GM18867 (cell line): ENCODE results near the gene BSND.
A peak's percentile ranks its signal among the peaks of the same experiment; 100 is the strongest.

Experiments used
- ATAC-seq: cut with Tn5 transposase; IDR thresholded peaks from one replicate; pipeline ENCODE4 v1.9.1; 2021; ENCODE audit warnings: mild to moderate bottlenecking, moderate library complexity; ENCODE audit not compliant: unreplicated experiment

BSND gene

DNA sequence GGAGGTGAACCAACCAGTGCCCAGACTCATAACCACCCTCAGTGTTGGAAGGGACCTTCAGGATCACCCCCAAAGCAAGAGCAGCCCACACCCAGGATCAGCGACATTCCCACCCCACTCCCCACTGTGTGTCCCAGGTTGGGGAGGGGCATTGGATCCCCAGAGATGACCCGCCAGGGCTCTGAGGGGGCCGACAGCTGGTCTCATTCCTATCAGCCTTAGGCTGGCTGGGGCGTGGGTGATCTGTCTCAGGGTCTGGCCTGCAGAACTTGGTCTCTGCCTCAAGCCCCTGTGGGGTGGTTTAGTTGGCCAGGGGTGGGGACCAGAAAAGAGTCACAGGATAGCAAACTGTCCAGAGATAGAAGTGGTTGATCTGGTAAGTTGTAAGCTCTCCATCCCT, 7.8 kb upstream of the BSND start:
- no peak for ATAC-seq

DNA sequence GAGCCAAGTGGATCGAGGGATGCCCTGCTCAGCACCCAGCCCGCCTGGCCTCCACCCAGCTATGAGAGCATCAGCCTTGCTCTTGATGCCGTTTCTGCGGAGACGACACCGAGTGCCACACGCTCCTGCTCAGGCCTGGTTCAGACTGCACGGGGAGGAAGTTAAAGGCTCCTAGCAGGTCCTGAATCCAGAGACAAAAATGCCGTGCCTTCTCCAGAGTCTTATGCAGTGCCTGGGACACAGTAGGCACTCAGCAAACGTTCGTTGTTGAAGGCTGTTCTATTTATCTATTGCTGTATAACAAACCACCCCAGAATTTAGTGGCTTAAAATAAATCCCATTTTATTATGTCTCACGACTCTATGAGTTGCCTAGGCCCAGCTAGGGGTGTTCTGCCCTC, 6.8 kb upstream of the BSND start:
- ATAC-seq: no peak

DNA sequence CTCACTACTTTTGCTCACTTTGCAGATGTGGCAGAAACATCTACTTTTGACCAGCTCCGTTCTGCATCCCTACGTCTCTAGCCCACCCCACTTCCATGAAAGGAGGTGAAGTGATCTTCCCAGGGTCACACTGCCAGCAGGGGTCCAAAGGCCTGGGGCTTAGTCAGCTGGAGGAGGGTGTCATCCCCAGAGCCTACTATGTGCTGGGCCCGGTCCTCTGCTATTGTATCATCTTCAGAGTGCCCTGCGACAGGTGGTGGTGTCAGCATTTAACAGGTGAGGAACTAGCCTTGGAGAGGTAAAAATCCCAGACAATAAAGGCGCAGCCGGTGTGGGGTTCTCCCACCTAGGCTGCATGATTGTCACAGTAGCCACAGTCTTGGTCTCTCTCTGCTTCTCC, 5.6 kb upstream of the BSND start:
- ATAC-seq: no peak

DNA sequence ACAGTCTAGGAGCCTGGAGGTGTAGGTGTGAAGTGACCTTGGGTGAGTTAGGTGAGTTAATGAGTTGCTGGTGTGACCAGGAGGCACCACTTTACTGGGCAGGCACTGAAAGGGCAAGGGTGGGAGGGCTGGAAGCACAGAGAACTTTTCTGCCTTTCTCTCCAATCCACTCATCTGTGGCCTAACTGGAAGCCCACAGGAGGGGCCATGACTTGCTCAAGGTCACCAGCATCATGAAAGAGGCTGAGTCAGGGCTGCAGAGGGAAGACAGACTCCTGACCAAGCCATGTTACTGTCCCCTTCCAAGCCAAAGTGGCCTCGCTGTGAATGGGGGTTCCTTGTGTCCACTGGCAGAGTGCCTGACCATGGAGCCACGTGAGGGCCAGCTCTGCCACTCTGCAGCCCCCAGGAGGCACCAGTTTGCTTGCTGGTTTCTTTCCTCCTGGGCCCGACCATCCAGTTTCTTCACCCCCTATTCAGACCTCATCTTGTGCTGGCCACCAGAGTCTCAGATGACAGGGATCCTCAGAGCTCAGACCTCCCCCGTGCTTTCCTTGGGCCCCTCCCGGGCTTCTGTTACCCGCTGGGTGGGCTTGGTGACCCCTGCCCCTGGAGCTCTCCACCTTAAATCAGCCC, 4.3 kb upstream of the BSND start:
- no peak for ATAC-seq

- no peak for ATAC-seq
Measured at GRCh38 chr1:54995013-54995760, 3.5 kb upstream of the BSND start.

DNA sequence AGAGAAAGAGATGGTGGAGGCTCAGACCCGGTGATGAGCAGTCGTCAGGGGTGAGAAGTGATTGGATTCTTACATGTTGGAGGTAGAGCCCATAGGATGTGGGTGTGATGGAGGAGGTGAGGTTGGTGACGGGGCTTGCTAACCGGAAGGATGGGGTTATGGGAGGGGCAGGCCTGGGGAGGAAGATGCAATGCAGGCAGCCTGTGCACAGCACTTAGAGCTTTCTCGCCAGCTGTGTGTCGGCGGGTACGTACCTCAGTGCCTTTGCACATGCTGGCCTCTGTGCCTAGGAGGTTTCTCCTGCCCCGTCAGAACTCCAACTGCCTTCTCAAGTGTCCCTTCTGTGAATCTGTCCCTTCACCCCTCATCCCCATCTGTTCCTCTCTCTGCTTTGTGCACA, 2.9 kb upstream of the BSND start:
- no peak for ATAC-seq

- ATAC-seq: peak; percentile 81
Measured at GRCh38 chr1:54996359-54996868, 2.3 kb upstream of the BSND start.

DNA sequence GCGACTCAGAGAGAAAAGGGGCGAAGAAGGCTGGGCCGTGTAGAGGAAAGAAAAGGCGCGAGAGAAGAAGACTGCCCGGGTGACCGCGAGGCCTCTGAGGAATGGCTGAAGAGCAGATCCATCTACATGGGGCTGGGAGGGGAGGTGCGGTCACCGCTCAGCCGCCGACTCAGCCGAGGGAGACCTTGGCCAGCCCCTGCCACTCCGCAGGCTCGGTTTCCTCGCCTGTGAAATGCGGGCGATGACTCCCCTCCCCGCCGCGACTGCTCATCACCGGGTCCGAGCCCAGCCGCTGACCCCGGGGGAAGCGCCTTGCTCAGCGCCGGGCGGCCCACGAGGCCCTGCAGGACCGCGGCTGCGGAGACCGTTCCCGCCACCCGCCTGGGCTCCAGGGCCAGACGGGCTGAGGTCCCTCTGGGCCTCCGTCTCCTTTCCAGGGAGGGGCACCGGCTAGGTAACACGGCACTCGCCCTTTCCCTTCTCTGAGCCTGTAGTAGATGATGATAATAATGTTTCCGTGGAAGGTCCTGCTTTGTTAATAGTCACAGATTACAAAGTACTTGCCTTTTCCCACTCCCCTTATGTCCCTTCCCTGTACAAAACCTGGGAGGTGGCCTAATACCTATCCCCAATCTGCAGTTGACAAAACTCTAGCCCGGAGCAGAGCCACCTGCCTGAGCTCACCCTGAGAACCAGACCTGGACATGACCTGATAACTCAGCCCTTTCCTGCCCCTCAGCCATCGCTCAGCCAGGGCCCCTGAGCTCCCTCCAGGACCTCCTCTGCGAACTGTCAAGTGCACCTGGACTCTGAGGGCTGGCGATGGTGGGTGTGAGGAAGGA, 1.6 kb upstream of the BSND start:
- no peak for ATAC-seq

DNA sequence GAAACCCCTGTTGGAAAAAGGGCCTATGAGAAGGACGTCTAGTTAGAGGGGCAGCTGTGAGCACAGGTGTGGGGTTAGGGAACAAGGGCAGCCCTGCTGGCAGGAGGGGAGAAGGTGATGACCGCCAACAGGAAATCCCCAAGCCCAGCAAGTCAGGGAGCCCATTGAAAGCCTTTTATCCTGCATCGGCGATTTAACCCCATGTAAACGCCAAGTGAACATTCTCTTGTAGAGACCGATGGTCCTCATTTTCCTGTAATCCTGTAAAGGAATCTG, 1.1 kb upstream of the BSND start:
- no peak for ATAC-seq

DNA sequence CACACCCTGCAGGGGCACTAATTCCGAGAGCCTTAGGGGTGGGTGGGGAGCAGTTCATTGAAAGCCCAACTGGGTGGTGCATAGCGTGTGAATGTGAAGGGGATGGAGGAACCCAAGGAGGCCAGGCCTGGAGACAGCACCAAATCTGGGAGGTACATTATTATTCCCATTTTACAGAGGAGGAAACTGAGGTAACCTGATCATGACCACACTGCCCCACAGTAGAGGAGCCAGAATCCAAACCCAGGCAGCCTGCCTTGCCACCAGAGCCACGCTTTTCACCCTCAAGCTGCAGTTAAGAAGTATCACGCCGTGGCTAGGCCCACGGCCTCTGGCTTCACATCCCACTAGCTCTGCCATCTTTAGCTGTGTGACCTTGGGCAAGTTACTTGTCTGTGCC, 633 bp upstream of the BSND start:
- no peak for ATAC-seq

- ATAC-seq: no peak
Measured at GRCh38 chr1:55000110-55001085, 1.7 kb downstream of the BSND start.

GRCh38 chr1:55001311-55001710, 2.6 kb downstream of the BSND start:
- ATAC-seq: no peak

DNA sequence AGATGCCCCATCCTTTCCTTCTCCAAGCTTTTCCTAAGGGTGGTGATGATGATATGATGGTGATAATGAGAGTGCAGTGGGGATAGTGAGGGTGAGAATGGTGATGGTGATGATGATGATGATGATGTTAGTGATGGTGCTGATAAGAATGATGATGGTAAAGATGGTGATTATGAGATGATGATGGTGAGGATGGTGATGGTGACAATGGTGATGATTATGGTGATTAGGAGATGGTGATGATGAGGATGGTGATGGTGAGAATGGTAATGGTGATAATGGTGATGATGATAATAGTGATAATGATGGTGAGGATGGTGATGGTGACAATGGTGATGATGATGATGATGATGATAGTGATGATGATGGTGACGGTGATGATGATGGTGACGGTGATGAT, 4.0 kb downstream of the BSND start:
- no peak for ATAC-seq

- no peak for ATAC-seq
Measured at GRCh38 chr1:55005351-55006140, 6.8 kb downstream of the BSND start.

DNA sequence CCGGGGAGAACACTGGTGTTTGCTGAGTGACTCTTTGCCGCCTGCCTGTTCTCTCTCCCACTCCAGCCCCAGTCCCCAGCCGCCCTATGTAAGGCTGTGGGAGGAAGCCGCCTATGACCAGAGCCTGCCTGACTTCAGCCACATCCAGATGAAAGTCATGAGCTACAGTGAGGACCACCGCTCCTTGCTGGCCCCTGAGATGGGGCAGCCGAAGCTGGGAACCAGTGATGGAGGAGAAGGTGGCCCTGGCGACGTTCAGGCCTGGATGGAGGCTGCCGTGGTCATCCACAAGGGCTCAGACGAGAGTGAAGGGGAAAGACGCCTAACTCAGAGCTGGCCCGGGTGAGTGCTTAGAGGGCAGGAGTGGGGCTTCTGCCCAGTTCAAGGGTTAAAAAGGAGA, 8.2 kb downstream of the BSND start:
- ATAC-seq: no peak

GRCh38 chr1:55007625-55008024, 8.9 kb downstream of the BSND start:
- no peak for ATAC-seq

DNA sequence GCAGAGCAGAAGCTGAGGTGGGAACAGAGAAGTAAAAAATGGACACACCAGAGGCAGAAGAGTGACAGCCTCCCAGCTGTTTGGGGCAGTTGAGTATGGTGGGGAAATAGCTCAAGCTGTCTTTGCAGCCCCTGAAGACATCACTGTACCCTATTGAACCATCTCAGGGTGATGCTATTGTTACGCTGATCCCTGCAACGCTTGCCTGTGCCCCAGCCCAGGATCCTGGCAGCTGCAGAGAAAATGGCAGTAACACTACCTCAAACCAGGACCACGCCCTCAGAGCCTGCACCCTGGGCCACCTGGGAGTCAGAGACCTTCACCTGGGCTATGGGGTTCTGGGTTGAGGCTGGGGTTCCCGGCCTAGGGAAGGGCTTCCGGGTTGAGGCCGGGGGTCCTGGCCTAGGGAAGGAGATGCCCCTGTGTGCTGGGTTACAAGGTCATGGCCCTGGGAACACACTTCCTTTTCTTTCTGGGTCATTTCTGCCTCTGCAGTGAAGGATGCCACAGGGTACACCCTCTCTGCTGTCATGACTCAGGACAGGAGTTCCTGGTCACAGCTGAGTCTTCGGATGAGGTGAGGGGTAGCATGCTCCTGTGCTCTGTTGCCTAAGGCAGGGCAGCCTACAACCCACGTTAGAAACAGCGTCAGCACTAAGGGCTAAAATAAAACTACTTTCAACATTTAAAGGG, 11.6 kb downstream of the BSND start:
- ATAC-seq: no peak

GRCh38 chr1:55010887-55011217, 12.1 kb downstream of the BSND start:
- ATAC-seq: no peak

DNA sequence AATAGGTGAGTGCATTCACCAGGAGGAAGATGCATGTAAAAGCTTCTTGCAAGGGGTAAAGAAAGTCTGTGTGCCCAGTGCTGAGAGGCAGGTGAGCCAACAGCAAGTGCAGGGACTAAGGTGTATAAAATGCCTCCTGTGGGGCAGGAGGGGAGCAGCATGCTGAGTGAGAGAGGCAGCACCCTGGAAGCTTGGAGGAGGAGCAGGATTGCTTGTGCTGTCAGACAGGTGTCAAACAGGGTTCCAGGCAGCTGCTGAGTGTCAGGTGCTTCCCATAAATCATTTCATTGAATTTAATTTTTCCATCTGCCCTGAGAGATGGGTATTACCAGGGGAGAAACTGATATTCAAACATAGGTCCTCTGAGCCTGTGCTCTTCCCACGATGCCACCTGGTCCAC, 13.9 kb downstream of the BSND start:
- ATAC-seq: no peak

GRCh38 chr1:55015123-55015522, 16.4 kb downstream of the BSND start:
- no peak for ATAC-seq
